ENCODE measurements around the gene SPDYE6.
"Not testable (repeated sequence)": the region's sequence is repeated elsewhere in the genome, so short reads cannot be mapped to it uniquely, and the experiment has no call there.

SPDYE6 gene

GRCh38 chr7:102317231-102318059 is 38.8 kb downstream of the SPDYE6 start:
- DNase-seq = no peak

- DNase-seq = no peak
Observed at GRCh38 chr7:102313997-102314780, 42.1 kb downstream of the SPDYE6 start.

- DNase-seq = no peak
Observed at GRCh38 chr7:102312317-102312716, 43.9 kb downstream of the SPDYE6 start.

GRCh38 chr7:102310414-102310815 is 45.8 kb downstream of the SPDYE6 start:
- no peak for DNase-seq

- no peak for DNase-seq
Observed at GRCh38 chr7:102306916-102307677, 49.1 kb downstream of the SPDYE6 start.

- DNase-seq = no peak
Observed at GRCh38 chr7:102305414-102306268, 50.6 kb downstream of the SPDYE6 start.

GRCh38 chr7:102304668-102305067 is 51.6 kb downstream of the SPDYE6 start:
- DNase-seq = no peak

- no peak for DNase-seq
Observed at GRCh38 chr7:102303669-102304422, 52.4 kb downstream of the SPDYE6 start.

- no peak for DNase-seq
Observed at GRCh38 chr7:102302025-102302424, 54.2 kb downstream of the SPDYE6 start.

GRCh38 chr7:102301367-102301766 is 54.9 kb downstream of the SPDYE6 start:
- DNase-seq = not testable (repeated sequence)

GRCh38 chr7:102300643-102301221 is 55.5 kb downstream of the SPDYE6 start:
- DNase-seq = no peak

GRCh38 chr7:102297487-102298218 is 58.6 kb downstream of the SPDYE6 start:
- no peak for DNase-seq

GRCh38 chr7:102296514-102296913 is 59.7 kb downstream of the SPDYE6 start:
- DNase-seq = no peak

- DNase-seq = no peak
Observed at GRCh38 chr7:102296179-102296438, 60.1 kb downstream of the SPDYE6 start.
